8988T (cell line): ENCODE results near the gene VEZT.

ENCODE experiments used
- DNase-seq: peaks from one replicate; pipeline ENCODE4 v3.0.0; 2011

Gene VEZT

GRCh38 chr12:95325501-95325900, 107.9 kb downstream of the VEZT start:
- no peak for DNase-seq

- DNase-seq, result no peak
Measured at GRCh38 chr12:95326445-95326844, 108.8 kb downstream of the VEZT start.

GRCh38 chr12:95326855-95327254, 109.2 kb downstream of the VEZT start:
- no peak for DNase-seq

- DNase-seq, result no peak
Measured at GRCh38 chr12:95328708-95329107, 111.1 kb downstream of the VEZT start.

- no peak for DNase-seq
Measured at GRCh38 chr12:95335948-95336347, 118.3 kb downstream of the VEZT start.

- DNase-seq, result peak; percentile 25
Measured at GRCh38 chr12:95336387-95337067, 118.9 kb downstream of the VEZT start.

GRCh38 chr12:95337146-95337545, 119.5 kb downstream of the VEZT start:
- no peak for DNase-seq

- DNase-seq, result no peak
Measured at GRCh38 chr12:95339086-95339788, 121.6 kb downstream of the VEZT start.

GRCh38 chr12:95342008-95342407, 124.4 kb downstream of the VEZT start:
- no peak for DNase-seq

GRCh38 chr12:95343461-95344230, 126.0 kb downstream of the VEZT start:
- no peak for DNase-seq

- DNase-seq, result no peak
Measured at GRCh38 chr12:95349291-95349690, 131.7 kb downstream of the VEZT start.

GRCh38 chr12:95351748-95352147, 134.1 kb downstream of the VEZT start:
- DNase-seq, result no peak
